ENCODE results near the gene PPP4R1.

GRCh38 chr18:9522952-9523351 is 91.4 kb downstream of the PPP4R1 start:
- TF ChIP-seq, protein P1, sequence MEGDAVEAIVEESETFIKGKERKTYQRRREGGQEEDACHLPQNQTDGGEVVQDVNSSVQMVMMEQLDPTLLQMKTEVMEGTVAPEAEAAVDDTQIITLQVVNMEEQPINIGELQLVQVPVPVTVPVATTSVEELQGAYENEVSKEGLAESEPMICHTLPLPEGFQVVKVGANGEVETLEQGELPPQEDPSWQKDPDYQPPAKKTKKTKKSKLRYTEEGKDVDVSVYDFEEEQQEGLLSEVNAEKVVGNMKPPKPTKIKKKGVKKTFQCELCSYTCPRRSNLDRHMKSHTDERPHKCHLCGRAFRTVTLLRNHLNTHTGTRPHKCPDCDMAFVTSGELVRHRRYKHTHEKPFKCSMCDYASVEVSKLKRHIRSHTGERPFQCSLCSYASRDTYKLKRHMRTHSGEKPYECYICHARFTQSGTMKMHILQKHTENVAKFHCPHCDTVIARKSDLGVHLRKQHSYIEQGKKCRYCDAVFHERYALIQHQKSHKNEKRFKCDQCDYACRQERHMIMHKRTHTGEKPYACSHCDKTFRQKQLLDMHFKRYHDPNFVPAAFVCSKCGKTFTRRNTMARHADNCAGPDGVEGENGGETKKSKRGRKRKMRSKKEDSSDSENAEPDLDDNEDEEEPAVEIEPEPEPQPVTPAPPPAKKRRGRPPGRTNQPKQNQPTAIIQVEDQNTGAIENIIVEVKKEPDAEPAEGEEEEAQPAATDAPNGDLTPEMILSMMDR (IDR thresholded peaks at IDR 0.05) = no peak
- TF ChIP-seq POLR2A (IDR thresholded peaks at IDR 0.05) = no peak

All from esophagus squamous epithelium (tissue), 4 donors.